ENCODE results near the gene S100A11. TPM values are rescaled to one million over a fixed set of nuclear protein-coding genes. Genes with fewer than 3 reads are reported as not detected.

Gene S100A11
- polyA plus RNA-seq, 3 donors: 1,184 to 3,364 (median 2,621) TPM

- 36% methylated on average over 19 of the region's 21 CpGs for WGBS (ENCODE audit: insufficient coverage)
- Histone ChIP-seq H3K4me1 (ENCODE audit: control insufficient read depth in 1 of 2, insufficient read depth in 2 of 2, low read length in 2 of 2) (peaks cover 56 to 60% of the 10 kb centered on the region in 2 donors), H3K9ac (ENCODE audit: insufficient read depth, low read length, poor library complexity, severe bottlenecking) (peak overlapping the region; percentile 100), H3K36me3 (replicated peaks in 1 of 2; ENCODE audit: control insufficient read depth in 1 of 2, insufficient read depth in 2 of 2, low read length in 2 of 2) (peaks cover 0 to 7% of the 10 kb centered on the region in 2 donors), H3K27ac (ENCODE audit: low read depth in 1 of 2, low read length in 2 of 2) (peak overlapping the region; percentile 95 to 100), H3K4me2 (replicated peaks; ENCODE audit: extremely low read depth, low read length, poor library complexity, severe bottlenecking) (peak overlapping the region; percentile 87), H2AFZ (ENCODE audit: insufficient read depth, low read depth, low read length, poor library complexity, severe bottlenecking) (peak overlapping the region; percentile 81), H4K20me1 (ENCODE audit: insufficient read depth, low read length) (peaks cover 52% of the 10 kb centered on the region), H3K9me3 (replicated peaks in 1 of 2; ENCODE audit: control insufficient read depth in 1 of 2, insufficient read depth in 1 of 2, low read length in 2 of 2) (no peaks in the 10 kb centered on the region), H3K79me2 (ENCODE audit: insufficient read depth, low read length) (peaks cover 67% of the 10 kb centered on the region), H3K27me3 (ENCODE audit: control insufficient read depth in 2 of 2, insufficient read depth in 2 of 2, low read length in 2 of 2) (no peaks in the 10 kb centered on the region), H3K4me3 (replicated peaks in 1 of 3; ENCODE audit: low read depth in 2 of 3, low read length in 3 of 3) (peak overlapping the region; percentile 89 to 95 (median 94))
- DNase-seq: peak; percentile 98 to 99 (median 99)
- intact Hi-C loops (cut with micrococcal nuclease): loop anchor here (2.0 to 10.0 kb wide), 4 partner anchors 45 to 378 kb away; partner anchors contain the start of genes S100A11 (in 2 of the 2) and SNX27 (in 1 of the 2)
- peaks cover 27 to 32% of the 10 kb centered on the region in 2 donors for H3K36me3 Mint-ChIP-seq
- H3K9me3 Mint-ChIP-seq: peaks cover 0 to 3% (median 0%) of the 10 kb centered on the region in 7 donors
- no peak for TF ChIP-seq CTCF (IDR thresholded peaks at IDR 0.05)
- peak overlapping the region; percentile 98 for H3K4me3 Mint-ChIP-seq
- peak overlapping the region; percentile 99 to 100 (median 99) for H3K27ac Mint-ChIP-seq
- peaks cover 63% of the 10 kb centered on the region for H3K4me1 Mint-ChIP-seq
- peaks cover 0 to 5% (median 3%) of the 10 kb centered on the region in 3 donors for H3K27me3 Mint-ChIP-seq (ENCODE audit: low read depth in 3 of 3)
These were observed 44.3 kb downstream of the S100A11 start for GRCh38 chr1:151992303-151993083.

- no peak overlapping the region for H2AFZ ChIP-seq (ENCODE audit: insufficient read depth, low read depth, low read length, poor library complexity, severe bottlenecking)
- Mint-ChIP-seq H3K27ac (peak overlapping the region; percentile 99 to 100 (median 99)), H3K4me3 (peak overlapping the region; percentile 98), H3K27me3 (ENCODE audit: low read depth in 3 of 3) (peaks cover 0 to 5% (median 3%) of the 10 kb centered on the region in 3 donors), H3K36me3 (peaks cover 27 to 37% of the 10 kb centered on the region in 2 donors), H3K9me3 (peaks cover 0 to 3% (median 0%) of the 10 kb centered on the region in 7 donors), H3K4me1 (peaks cover 63% of the 10 kb centered on the region)
- peaks cover 63 to 67% of the 10 kb centered on the region in 2 donors for H3K4me1 ChIP-seq (ENCODE audit: control insufficient read depth in 1 of 2, insufficient read depth in 2 of 2, low read length in 2 of 2)
- H3K79me2 ChIP-seq (ENCODE audit: insufficient read depth, low read length): peaks cover 74% of the 10 kb centered on the region
- no peaks in the 10 kb centered on the region for H3K9me3 ChIP-seq (replicated peaks in 1 of 2; ENCODE audit: control insufficient read depth in 1 of 2, insufficient read depth in 1 of 2, low read length in 2 of 2)
- intact Hi-C loops (cut with micrococcal nuclease): loop anchor here (2.0 to 10.0 kb wide), 4 partner anchors 46 to 377 kb away; partner anchors contain the start of genes S100A11 (in 2 of the 2) and SNX27 (in 1 of the 2)
- peak overlapping the region; percentile 33 to 94 (median 89) for H3K4me3 ChIP-seq (replicated peaks in 1 of 3; ENCODE audit: low read depth in 2 of 3, low read length in 3 of 3)
- H3K4me2 ChIP-seq (replicated peaks; ENCODE audit: extremely low read depth, low read length, poor library complexity, severe bottlenecking): peak overlapping the region; percentile 87
- H3K9ac ChIP-seq (ENCODE audit: insufficient read depth, low read length, poor library complexity, severe bottlenecking): peak overlapping the region; percentile 100
- H3K27ac ChIP-seq (ENCODE audit: low read depth in 1 of 2, low read length in 2 of 2): peak overlapping the region; percentile 95 to 100
- H3K27me3 ChIP-seq (ENCODE audit: control insufficient read depth in 2 of 2, insufficient read depth in 2 of 2, low read length in 2 of 2): no peaks in the 10 kb centered on the region
- TF ChIP-seq CTCF (IDR thresholded peaks at IDR 0.05): no peak
- H4K20me1 ChIP-seq (ENCODE audit: insufficient read depth, low read length): peaks cover 58% of the 10 kb centered on the region
- 94% methylated on average over 4 of the region's 6 CpGs for WGBS (ENCODE audit: insufficient coverage)
- peaks cover 0 to 7% of the 10 kb centered on the region in 2 donors for H3K36me3 ChIP-seq (replicated peaks in 1 of 2; ENCODE audit: control insufficient read depth in 1 of 2, insufficient read depth in 2 of 2, low read length in 2 of 2)
- no peak for DNase-seq
These were observed 45.0 kb downstream of the S100A11 start for GRCh38 chr1:151991663-151992302.

Data from CD14-positive monocyte (primary cell).